Stimulated activated effector memory CD8-positive, alpha-beta T cell treated with anti-CD3 and anti-CD28 coated beads, Interleukin-12 subunit alpha, Interleukin-12 subunit beta, amount 100 ng/mL, for 72 hours (primary cell): ENCODE data around the gene OR5H2.

Source experiments
- ATAC-seq: fragments of 150-1000 bp; cut with Tn5 transposase; 2 replicates; pipeline ENCODE4 v1.10.0; 2021
- DNase-seq, 2 donors: peaks; one replicate each; pipeline ENCODE4 v3.0.0; 2021 to 2022; ENCODE audit warnings: low spot score in 2 of 2
- H3K27ac Mint-ChIP-seq: one replicate; pipeline ENCODE4 v1.8.0; 2022; ENCODE audit warnings: mild to moderate bottlenecking, mixed read lengths
- H3K36me3 Mint-ChIP-seq: one replicate; pipeline ENCODE4 v1.8.0; 2022; ENCODE audit warnings: mild to moderate bottlenecking, mixed read lengths
- H3K4me1 Mint-ChIP-seq: one replicate; pipeline ENCODE4 v1.8.0; 2022; ENCODE audit warnings: mixed read lengths
- H3K4me3 Mint-ChIP-seq: one replicate; pipeline ENCODE4 v1.8.0; 2022; ENCODE audit warnings: mild to moderate bottlenecking, mixed read lengths
- H3K9me3 Mint-ChIP-seq: one replicate; pipeline ENCODE4 v1.8.0; 2022; ENCODE audit warnings: mixed read lengths

The OR5H2 gene

GRCh38 chr3:98323425-98323824 is 41.1 kb downstream of the OR5H2 start:
- no peak overlapping the region for H3K4me3 Mint-ChIP-seq
- DNase-seq, result no peak
- no peak for ATAC-seq

GRCh38 chr3:98325055-98325454 is 42.8 kb downstream of the OR5H2 start:
- Mint-ChIP-seq H3K4me3 (no peak overlapping the region), H3K36me3 (no peaks in the 10 kb centered on the region), H3K9me3 (no peaks in the 10 kb centered on the region), H3K27ac (no peak overlapping the region), H3K4me1 (peaks cover 12% of the 10 kb centered on the region)
- ATAC-seq (no peak), DNase-seq (no peak)

More at GRCh38 chr3:98323425-98323824, 41.1 kb downstream of the OR5H2 start:
- H3K36me3 Mint-ChIP-seq, result no peaks in the 10 kb centered on the region
- peaks cover 6% of the 10 kb centered on the region for H3K4me1 Mint-ChIP-seq
- no peak overlapping the region for H3K27ac Mint-ChIP-seq
- H3K9me3 Mint-ChIP-seq, result no peaks in the 10 kb centered on the region

GRCh38 chr3:98326105-98326893 is 44.0 kb downstream of the OR5H2 start:
- no peaks in the 10 kb centered on the region for H3K9me3 Mint-ChIP-seq
- peak overlapping the region; percentile 29 for H3K27ac Mint-ChIP-seq
- DNase-seq, result no peak
- ATAC-seq, result no peak
- no peak overlapping the region for H3K4me3 Mint-ChIP-seq
- peaks cover 12% of the 10 kb centered on the region for H3K4me1 Mint-ChIP-seq
- no peaks in the 10 kb centered on the region for H3K36me3 Mint-ChIP-seq

GRCh38 chr3:98326945-98327344 is 44.6 kb downstream of the OR5H2 start:
- Mint-ChIP-seq H3K36me3 (no peaks in the 10 kb centered on the region), H3K27ac (peak overlapping the region; percentile 29), H3K9me3 (no peaks in the 10 kb centered on the region), H3K4me3 (no peak overlapping the region), H3K4me1 (peaks cover 12% of the 10 kb centered on the region)
- DNase-seq (no peak), ATAC-seq (peak; percentile 85)

GRCh38 chr3:98328933-98329332 is 46.6 kb downstream of the OR5H2 start:
- ATAC-seq (no peak), DNase-seq (no peak)
- Mint-ChIP-seq H3K27ac (no peak overlapping the region), H3K4me1 (peaks cover 12% of the 10 kb centered on the region), H3K9me3 (no peaks in the 10 kb centered on the region), H3K4me3 (no peak overlapping the region), H3K36me3 (no peaks in the 10 kb centered on the region)

- H3K36me3 Mint-ChIP-seq, result no peaks in the 10 kb centered on the region
- H3K27ac Mint-ChIP-seq, result no peak overlapping the region
- H3K9me3 Mint-ChIP-seq, result no peaks in the 10 kb centered on the region
- DNase-seq (peak in 1 of 2 donors; percentile 60), ATAC-seq (peak; percentile 73)
- no peak overlapping the region for H3K4me3 Mint-ChIP-seq
- H3K4me1 Mint-ChIP-seq, result peaks cover 12% of the 10 kb centered on the region
Measured at GRCh38 chr3:98329392-98330124, 47.3 kb downstream of the OR5H2 start.

- no peak for ATAC-seq
- Mint-ChIP-seq H3K27ac (no peak overlapping the region), H3K9me3 (no peaks in the 10 kb centered on the region), H3K36me3 (no peaks in the 10 kb centered on the region), H3K4me1 (peaks cover 12% of the 10 kb centered on the region), H3K4me3 (no peak overlapping the region)
- no peak for DNase-seq
Measured at GRCh38 chr3:98331329-98331728, 49.0 kb downstream of the OR5H2 start.
